Measurements from ENCODE around the gene PEPD.

Gene PEPD

DNA sequence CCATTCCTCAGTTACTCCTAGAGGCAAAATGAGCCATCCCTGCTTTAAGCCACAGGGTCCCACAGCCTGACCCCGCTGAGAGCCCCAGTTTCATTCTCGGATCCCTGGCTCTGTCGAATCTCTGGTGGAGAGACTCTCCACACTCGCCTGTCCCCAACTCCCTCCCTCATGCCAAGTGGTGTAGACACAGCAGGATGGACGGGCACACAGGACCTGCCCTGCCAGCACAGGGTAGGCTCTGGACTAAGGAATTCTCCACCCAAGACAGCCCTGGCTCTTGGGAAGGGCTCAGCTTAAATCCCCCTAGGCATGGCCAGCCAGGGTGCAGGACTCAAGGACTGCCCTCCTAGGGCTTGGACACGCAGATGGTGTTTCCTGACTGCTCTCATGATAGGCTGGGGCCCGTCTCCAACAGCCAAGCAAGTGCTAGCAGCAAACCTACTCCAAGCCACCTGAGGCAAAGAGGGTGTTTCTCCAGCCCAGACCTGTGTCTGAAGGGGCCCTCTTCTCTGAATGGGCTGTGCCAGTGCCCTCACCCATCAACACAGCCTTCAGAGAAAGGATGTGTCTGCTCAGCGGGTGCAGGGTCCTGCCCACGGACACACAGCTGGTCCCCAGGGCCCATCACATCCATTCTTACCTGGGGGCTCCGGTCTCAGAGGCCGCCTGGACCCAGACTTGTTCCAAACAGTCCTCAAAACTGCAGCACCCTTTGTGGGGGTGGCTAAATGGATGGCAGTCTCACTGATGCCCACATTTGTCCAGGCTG is 65.3 kb downstream of the PEPD start:
- no peak overlapping the region for H3K27ac ChIP-seq
- TF ChIP-seq, protein P1, sequence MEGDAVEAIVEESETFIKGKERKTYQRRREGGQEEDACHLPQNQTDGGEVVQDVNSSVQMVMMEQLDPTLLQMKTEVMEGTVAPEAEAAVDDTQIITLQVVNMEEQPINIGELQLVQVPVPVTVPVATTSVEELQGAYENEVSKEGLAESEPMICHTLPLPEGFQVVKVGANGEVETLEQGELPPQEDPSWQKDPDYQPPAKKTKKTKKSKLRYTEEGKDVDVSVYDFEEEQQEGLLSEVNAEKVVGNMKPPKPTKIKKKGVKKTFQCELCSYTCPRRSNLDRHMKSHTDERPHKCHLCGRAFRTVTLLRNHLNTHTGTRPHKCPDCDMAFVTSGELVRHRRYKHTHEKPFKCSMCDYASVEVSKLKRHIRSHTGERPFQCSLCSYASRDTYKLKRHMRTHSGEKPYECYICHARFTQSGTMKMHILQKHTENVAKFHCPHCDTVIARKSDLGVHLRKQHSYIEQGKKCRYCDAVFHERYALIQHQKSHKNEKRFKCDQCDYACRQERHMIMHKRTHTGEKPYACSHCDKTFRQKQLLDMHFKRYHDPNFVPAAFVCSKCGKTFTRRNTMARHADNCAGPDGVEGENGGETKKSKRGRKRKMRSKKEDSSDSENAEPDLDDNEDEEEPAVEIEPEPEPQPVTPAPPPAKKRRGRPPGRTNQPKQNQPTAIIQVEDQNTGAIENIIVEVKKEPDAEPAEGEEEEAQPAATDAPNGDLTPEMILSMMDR (conservative IDR thresholded peaks at IDR 0.05; ENCODE audit: low read depth) = no peak
- POLR2A ChIA-PET (ENCODE audit: low non-redundant PET) = no interaction called here
- no peak for DNase-seq (ENCODE audit: low spot score)
- CTCF ChIA-PET = no interaction called here

DNA sequence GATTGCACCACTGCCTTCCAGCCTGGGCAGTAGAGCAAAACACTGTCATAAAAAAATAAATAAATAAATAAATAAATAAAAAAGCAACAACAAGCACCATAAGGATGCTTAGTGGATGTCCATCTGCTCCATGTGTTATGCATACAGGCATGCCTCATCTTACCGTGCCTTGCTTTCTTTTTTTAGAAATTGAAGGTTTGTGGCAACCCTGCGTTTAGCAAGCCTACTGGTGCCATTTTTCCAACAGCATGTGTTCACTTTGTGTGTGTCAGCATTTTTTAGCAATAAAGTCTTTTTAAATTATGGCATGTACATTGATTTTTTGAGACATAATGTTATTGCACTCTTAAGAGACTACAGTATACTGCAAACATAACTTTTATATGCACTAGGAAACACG is 68.3 kb downstream of the PEPD start:
- H3K27ac ChIP-seq = no peak overlapping the region
- POLR2A ChIA-PET (ENCODE audit: low non-redundant PET) = no interaction called here
- CTCF ChIA-PET = interaction anchor here (1.4 kb wide), 1 partner anchor 37 kb away, joined by 8 read pairs; no protein-coding TSS in a partner anchor
- no peak for DNase-seq (ENCODE audit: low spot score)
- TF ChIP-seq, protein P1 (conservative IDR thresholded peaks at IDR 0.05; ENCODE audit: low read depth) = no peak

DNA sequence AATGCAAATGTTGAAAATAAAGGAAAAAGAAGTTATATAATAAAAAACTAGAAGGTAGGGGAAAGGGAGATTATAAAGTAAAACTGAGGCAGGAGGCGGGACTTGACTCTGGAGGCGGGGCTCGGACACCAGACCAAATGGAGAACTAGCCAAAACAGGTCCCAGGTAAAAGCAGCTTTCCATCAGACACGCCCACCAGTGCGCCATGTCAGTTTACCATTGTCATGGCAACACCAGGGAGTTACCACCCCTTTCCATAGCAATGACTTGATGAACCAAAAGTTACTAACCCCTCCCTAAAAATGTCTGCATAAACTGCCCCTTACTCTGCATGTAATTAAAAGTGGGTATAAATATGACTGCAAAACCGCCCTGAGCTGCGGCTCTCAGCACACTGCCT is 70.9 kb downstream of the PEPD start:
- no peak for DNase-seq (ENCODE audit: low spot score)
- ChIA-PET CTCF (no interaction called here), POLR2A (ENCODE audit: low non-redundant PET) (no interaction called here)
- H3K27ac ChIP-seq = no peak overlapping the region
- TF ChIP-seq, protein P1 (conservative IDR thresholded peaks at IDR 0.05; ENCODE audit: low read depth) = no peak

DNA sequence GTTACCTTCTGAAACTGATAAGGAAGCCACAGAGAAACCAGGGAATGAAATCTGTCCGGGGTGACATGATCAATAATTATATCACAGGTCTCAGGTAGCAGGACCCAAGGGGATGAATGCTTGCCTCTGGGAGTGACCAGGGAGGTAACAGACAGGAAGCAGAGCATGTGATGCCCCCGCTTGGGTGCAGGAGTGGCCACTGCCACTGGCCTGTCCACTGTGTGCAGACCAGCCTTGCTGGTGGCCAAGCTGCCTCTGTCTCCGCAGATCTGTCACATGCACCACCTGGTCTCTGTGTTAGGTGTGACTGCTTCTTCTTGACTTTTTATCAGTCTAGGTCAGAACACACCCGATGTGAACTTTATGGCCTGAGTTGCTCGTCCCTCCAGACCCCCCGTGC is 71.8 kb downstream of the PEPD start:
- TF ChIP-seq, protein P1 (conservative IDR thresholded peaks at IDR 0.05; ENCODE audit: low read depth) = no peak
- H3K27ac ChIP-seq = no peak overlapping the region
- POLR2A ChIA-PET (ENCODE audit: low non-redundant PET) = no interaction called here

GRCh38 chr19:33448159-33448516 is 73.5 kb downstream of the PEPD start:
- TF ChIP-seq, protein P1 (conservative IDR thresholded peaks at IDR 0.05; ENCODE audit: low read depth) = no peak
- POLR2A ChIA-PET (ENCODE audit: low non-redundant PET) = no interaction called here
- DNase-seq (ENCODE audit: low spot score) = no peak
- H3K27ac ChIP-seq = no peak overlapping the region
- CTCF ChIA-PET = no interaction called here

More for the DNA sequence above, 71.8 kb downstream of the PEPD start:
- no peak for DNase-seq (ENCODE audit: low spot score)
- CTCF ChIA-PET = no interaction called here

- TF ChIP-seq, protein P1 (conservative IDR thresholded peaks at IDR 0.05; ENCODE audit: low read depth) = no peak
- CTCF ChIA-PET = no interaction called here
- no peak for DNase-seq (ENCODE audit: low spot score)
- no peak overlapping the region for H3K27ac ChIP-seq
- POLR2A ChIA-PET (ENCODE audit: low non-redundant PET) = no interaction called here
These were observed 74.0 kb downstream of the PEPD start for GRCh38 chr19:33447336-33448158.
